Stimulated activated naive CD8-positive, alpha-beta T cell treated with anti-CD3 and anti-CD28 coated beads, Interleukin-15, Interleukin-2, amounts not matched to agents 100 ng/mL and 50 ng/mL, for 24 hours (primary cell): ENCODE results near the gene B3GAT1.
"Not testable (repeated sequence)": the region's sequence is repeated elsewhere in the genome, so short reads cannot be mapped to it uniquely, and the experiment has no call there.

Source experiments
- H3K27ac Mint-ChIP-seq: one replicate; pipeline ENCODE4 v1.8.0; 2021; ENCODE audit warnings: mild to moderate bottlenecking, mixed read lengths
- H3K27me3 Mint-ChIP-seq: one replicate; pipeline ENCODE4 v1.8.0; 2021; ENCODE audit warnings: mixed read lengths
- H3K36me3 Mint-ChIP-seq: one replicate; pipeline ENCODE4 v1.8.0; 2021; ENCODE audit warnings: low read depth, mixed read lengths
- H3K4me1 Mint-ChIP-seq: one replicate; pipeline ENCODE4 v1.8.0; 2021; ENCODE audit warnings: low read depth, mixed read lengths
- H3K4me3 Mint-ChIP-seq: one replicate; pipeline ENCODE4 v1.8.0; 2021; ENCODE audit warnings: mild to moderate bottlenecking, mixed read lengths
- H3K9me3 Mint-ChIP-seq: one replicate; pipeline ENCODE4 v1.8.0; 2021; ENCODE audit warnings: mixed read lengths

The B3GAT1 gene

DNA sequence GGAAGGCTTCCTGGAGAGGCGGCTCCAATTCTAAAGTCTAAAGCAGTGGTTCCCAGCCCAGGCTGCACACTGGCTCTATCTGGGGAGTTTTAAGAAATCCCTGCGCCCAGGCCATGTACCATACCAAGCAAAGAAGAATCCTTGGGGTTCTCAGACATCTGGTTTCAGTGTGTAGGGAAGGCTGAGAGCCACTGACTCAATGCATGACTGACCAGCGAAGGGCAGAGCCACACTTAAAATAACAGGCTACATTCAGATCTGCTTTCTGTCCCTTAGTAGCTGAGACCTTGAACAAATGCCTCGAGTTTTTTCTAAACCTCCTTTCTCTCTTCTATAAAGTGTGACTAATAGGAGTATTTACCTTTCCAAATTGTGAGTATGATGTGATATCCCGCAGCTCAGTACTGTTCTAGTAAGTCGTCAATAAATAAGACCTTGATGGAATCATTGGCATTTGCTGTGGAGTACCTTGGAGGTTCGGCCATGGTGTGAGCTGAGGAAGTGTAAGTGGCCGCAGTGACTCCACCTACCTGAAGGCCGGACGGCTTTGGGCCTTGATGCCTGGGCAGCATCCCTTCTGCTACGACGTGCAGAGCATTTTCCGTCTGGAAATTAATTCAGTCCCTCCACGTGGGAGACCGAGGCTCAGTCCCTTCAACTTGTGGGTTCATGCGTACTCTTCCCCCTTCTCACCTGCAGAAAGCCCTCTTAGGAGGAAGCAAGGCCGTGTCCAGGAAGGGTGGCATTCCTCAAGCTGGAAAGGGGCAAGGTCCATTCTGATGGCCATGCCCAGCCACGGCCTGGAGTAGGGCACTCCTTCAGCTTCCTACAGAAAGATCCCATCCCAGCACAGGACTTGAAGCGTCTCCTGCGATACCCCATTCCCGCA is 55.1 kb downstream of the B3GAT1 start:
- Mint-ChIP-seq H3K27me3 (peaks cover 12% of the 10 kb centered on the region), H3K36me3 (no peaks in the 10 kb centered on the region), H3K27ac (no peak overlapping the region), H3K4me1 (peaks cover 9% of the 10 kb centered on the region), H3K4me3 (no peak overlapping the region), H3K9me3 (no peaks in the 10 kb centered on the region)

- peaks cover 4% of the 10 kb centered on the region for H3K27me3 Mint-ChIP-seq
- H3K27ac Mint-ChIP-seq = no peak overlapping the region
- no peak overlapping the region for H3K4me3 Mint-ChIP-seq
- no peaks in the 10 kb centered on the region for H3K9me3 Mint-ChIP-seq
- no peaks in the 10 kb centered on the region for H3K36me3 Mint-ChIP-seq
- peaks cover 6% of the 10 kb centered on the region for H3K4me1 Mint-ChIP-seq
Measured at GRCh38 chr11:134355656-134356055, 56.4 kb downstream of the B3GAT1 start.

DNA sequence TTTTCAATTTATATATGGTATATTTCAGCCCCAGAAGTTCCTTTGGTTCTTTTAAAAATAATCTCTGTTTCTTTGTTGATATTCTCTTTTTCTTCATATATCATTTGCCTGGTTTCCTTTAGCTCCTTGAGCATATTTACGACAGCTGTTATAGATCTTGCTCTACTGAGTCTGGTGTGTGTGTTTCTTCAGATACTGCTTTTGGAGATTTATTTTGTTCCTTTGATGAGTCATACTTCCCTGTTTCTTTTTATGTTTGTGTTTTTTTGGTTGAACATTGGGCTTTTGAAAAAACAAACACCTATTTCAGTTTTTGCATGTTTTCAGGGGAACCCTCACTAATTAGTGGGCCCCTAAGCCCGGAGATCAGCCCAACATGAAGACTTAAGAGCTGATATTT is 56.9 kb downstream of the B3GAT1 start:
- H3K27me3 Mint-ChIP-seq = peaks cover 3% of the 10 kb centered on the region
- no peaks in the 10 kb centered on the region for H3K9me3 Mint-ChIP-seq
- no peak overlapping the region for H3K27ac Mint-ChIP-seq

DNA sequence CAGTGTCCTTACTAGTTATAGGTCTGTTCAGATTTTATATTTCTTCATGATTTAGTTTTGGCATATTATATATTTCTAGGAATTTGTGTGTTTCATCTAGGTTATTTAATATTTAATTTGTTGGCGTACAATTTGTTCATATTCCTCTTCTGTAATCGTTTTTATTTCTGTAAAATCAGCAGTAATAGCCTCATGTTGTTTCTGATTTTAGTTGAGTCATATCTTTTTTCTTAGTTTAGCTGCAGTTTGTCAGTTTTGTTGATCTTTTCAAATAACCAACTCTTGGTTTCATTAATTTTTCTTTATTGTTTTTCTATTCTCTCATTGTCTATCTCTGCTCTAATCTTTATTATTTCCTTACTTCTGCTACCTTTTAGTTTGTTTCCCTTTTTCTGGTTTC is 59.9 kb downstream of the B3GAT1 start:
- Mint-ChIP-seq H3K27ac (no peak overlapping the region), H3K36me3 (no peaks in the 10 kb centered on the region), H3K4me1 (peaks cover 8% of the 10 kb centered on the region), H3K4me3 (no peak overlapping the region), H3K9me3 (no peaks in the 10 kb centered on the region), H3K27me3 (no peaks in the 10 kb centered on the region)

More for the DNA sequence above, 56.9 kb downstream of the B3GAT1 start:
- Mint-ChIP-seq H3K4me1 (peaks cover 5% of the 10 kb centered on the region), H3K36me3 (no peaks in the 10 kb centered on the region), H3K4me3 (no peak overlapping the region)

GRCh38 chr11:134350381-134350780 is 61.7 kb downstream of the B3GAT1 start:
- peaks cover 8% of the 10 kb centered on the region for H3K4me1 Mint-ChIP-seq
- H3K36me3 Mint-ChIP-seq = no peaks in the 10 kb centered on the region
- no peak overlapping the region for H3K4me3 Mint-ChIP-seq
- no peaks in the 10 kb centered on the region for H3K27me3 Mint-ChIP-seq
- no peak overlapping the region for H3K27ac Mint-ChIP-seq
- no peaks in the 10 kb centered on the region for H3K9me3 Mint-ChIP-seq

DNA sequence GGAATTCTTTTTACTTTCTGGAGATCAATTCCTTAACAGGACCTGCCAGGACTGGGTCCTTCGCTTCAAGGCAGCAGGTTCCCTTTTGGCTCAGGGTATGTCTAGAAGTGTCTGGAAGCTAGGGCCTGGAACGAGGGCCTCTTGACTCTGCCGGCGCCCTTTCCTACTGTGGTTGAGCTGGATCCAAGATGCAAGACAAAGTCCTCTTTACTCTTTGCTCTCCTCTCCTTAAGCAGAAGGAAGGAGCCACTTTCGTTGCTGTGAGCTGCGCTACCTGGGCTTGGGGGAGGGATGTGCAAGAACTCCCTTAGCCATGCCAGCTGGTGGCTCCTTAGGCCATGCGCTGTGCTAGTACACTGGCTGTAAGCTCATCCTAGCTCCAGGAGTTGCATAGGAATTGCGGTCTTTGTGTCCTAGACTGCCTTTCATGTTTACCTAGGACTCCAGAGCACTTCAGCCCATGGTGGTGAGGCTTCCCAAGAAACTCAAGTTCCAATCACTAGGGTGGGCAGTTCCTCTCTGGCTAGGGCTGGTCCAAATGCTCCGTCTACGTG is 62.2 kb downstream of the B3GAT1 start:
- Mint-ChIP-seq H3K4me1 (peaks cover 8% of the 10 kb centered on the region), H3K27ac (no peak overlapping the region), H3K36me3 (no peaks in the 10 kb centered on the region), H3K27me3 (no peaks in the 10 kb centered on the region), H3K4me3 (no peak overlapping the region), H3K9me3 (no peaks in the 10 kb centered on the region)

- H3K27me3 Mint-ChIP-seq = no peaks in the 10 kb centered on the region
- H3K36me3 Mint-ChIP-seq = no peaks in the 10 kb centered on the region
- peaks cover 8% of the 10 kb centered on the region for H3K4me1 Mint-ChIP-seq
- H3K4me3 Mint-ChIP-seq = no peak overlapping the region
- H3K9me3 Mint-ChIP-seq = no peaks in the 10 kb centered on the region
- no peak overlapping the region for H3K27ac Mint-ChIP-seq
Measured at GRCh38 chr11:134349109-134349801, 62.8 kb downstream of the B3GAT1 start.

GRCh38 chr11:134347441-134347840 is 64.6 kb downstream of the B3GAT1 start:
- Mint-ChIP-seq H3K27ac (no peak overlapping the region), H3K9me3 (no peaks in the 10 kb centered on the region), H3K4me1 (peaks cover 8% of the 10 kb centered on the region), H3K36me3 (no peaks in the 10 kb centered on the region), H3K4me3 (no peak overlapping the region), H3K27me3 (no peaks in the 10 kb centered on the region)

GRCh38 chr11:134346976-134347350 is 65.1 kb downstream of the B3GAT1 start:
- no peaks in the 10 kb centered on the region for H3K27me3 Mint-ChIP-seq
- H3K27ac Mint-ChIP-seq = no peak overlapping the region
- no peaks in the 10 kb centered on the region for H3K36me3 Mint-ChIP-seq
- H3K4me3 Mint-ChIP-seq = no peak overlapping the region
- H3K9me3 Mint-ChIP-seq = no peaks in the 10 kb centered on the region
- peaks cover 8% of the 10 kb centered on the region for H3K4me1 Mint-ChIP-seq

- no peaks in the 10 kb centered on the region for H3K36me3 Mint-ChIP-seq
- no peak overlapping the region for H3K4me3 Mint-ChIP-seq
- H3K4me1 Mint-ChIP-seq = peaks cover 8% of the 10 kb centered on the region
- no peaks in the 10 kb centered on the region for H3K27me3 Mint-ChIP-seq
- H3K27ac Mint-ChIP-seq = no peak overlapping the region
- no peaks in the 10 kb centered on the region for H3K9me3 Mint-ChIP-seq
Measured at GRCh38 chr11:134346101-134346975, 65.7 kb downstream of the B3GAT1 start.

- no peak overlapping the region for H3K27ac Mint-ChIP-seq
- H3K9me3 Mint-ChIP-seq = no peaks in the 10 kb centered on the region
- H3K27me3 Mint-ChIP-seq = no peaks in the 10 kb centered on the region
- H3K4me1 Mint-ChIP-seq = peaks cover 8% of the 10 kb centered on the region
- no peaks in the 10 kb centered on the region for H3K36me3 Mint-ChIP-seq
- H3K4me3 Mint-ChIP-seq = no peak overlapping the region
Measured at GRCh38 chr11:134345237-134345550, 66.8 kb downstream of the B3GAT1 start.

DNA sequence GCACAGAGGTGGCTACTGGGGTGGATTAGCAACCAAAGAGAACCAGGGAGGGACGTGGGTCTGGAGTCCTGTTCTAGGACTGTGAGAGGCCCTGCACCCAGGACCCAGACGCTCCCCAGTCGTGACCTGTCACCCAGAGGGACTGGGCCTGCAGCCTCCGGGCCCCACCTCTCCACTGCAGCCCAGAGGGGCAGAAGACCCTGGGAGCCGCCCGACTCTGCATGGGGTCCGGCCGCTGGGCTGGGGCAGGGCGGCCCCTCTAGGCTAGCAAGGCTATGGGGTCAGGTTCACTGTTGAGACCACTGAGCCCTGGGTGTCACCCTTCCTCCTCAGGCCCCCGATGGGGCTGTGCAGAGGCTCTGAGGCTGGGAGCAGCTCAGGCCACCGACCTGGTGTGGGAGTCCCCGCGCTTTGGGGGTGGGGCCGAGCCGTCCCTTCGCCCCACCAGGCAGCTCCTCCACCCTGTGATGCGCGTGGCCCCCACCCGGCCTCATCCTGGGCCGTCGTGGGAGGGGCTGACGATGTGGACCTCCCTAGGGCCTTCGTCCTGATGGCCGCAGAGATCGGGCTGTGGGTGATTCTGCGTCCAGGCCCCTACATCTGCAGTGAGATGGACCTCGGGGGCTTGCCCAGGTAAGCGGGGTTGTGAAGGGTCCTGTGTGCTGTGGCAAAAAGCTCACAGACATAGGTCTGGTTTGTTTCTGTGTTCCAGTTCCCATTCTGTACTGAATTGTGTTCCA is 67.4 kb downstream of the B3GAT1 start:
- not testable (repeated sequence) for H3K27me3 Mint-ChIP-seq, H3K27ac Mint-ChIP-seq, H3K4me1 Mint-ChIP-seq, H3K36me3 Mint-ChIP-seq, H3K4me3 Mint-ChIP-seq, H3K9me3 Mint-ChIP-seq

DNA sequence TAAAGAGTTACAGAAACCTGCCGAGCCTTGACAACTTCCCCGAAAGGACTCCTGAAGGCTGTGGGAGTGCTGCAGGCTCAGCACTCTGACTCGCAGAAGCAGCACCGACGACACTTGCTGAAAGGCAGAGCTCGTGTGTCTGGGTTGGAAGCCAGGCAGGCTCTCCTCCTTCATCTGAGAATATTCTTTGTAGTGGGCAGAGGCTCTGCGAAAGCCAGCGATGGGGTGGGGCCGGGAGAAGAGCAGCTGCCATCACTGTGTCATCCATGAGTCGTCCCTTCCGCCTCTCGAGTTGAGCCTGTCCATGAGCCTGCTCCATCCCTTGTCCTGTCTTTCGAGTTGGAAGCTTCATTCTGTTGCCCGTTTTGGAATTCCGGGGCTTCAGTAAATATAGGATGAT is 68.4 kb downstream of the B3GAT1 start:
- Mint-ChIP-seq H3K4me1 (no peaks in the 10 kb centered on the region), H3K36me3 (no peaks in the 10 kb centered on the region), H3K27me3 (no peaks in the 10 kb centered on the region), H3K27ac (no peak overlapping the region), H3K4me3 (no peak overlapping the region), H3K9me3 (no peaks in the 10 kb centered on the region)

- no peaks in the 10 kb centered on the region for H3K9me3 Mint-ChIP-seq
- H3K4me3 Mint-ChIP-seq = no peak overlapping the region
- no peak overlapping the region for H3K27ac Mint-ChIP-seq
- H3K36me3 Mint-ChIP-seq = no peaks in the 10 kb centered on the region
- H3K27me3 Mint-ChIP-seq = no peaks in the 10 kb centered on the region
- H3K4me1 Mint-ChIP-seq = no peaks in the 10 kb centered on the region
Measured at GRCh38 chr11:134342572-134343340, 69.3 kb downstream of the B3GAT1 start.
